ENCODE measurements around the gene SMAD1.

GRCh38 chr4:145505995-145506394, 24.3 kb downstream of the SMAD1 start:
- TF ChIP-seq CTCF (conservative IDR thresholded peaks at IDR 0.05; ENCODE audit: low read length): no peak
- no peak for TF ChIP-seq EZH2phosphoT487 (IDR thresholded peaks at IDR 0.05; ENCODE audit: borderline replicate concordance)
